OCI-LY1 (cell line): ENCODE measurements around the gene TEAD4.

ENCODE experiments used
- EZH2 ChIP-seq: fragments of 200-600 bp; sonication (generic), shearing (Covaris generic); IDR thresholded peaks from 2 replicates; pipeline ENCODE4 v1.8.0; 2017; ENCODE audit warnings: borderline replicate concordance, mixed run types, mild to moderate bottlenecking, antibody characterized with exemption, low read length, moderate library complexity, mixed read lengths
- TF ChIP-seq, protein P1 (sequence below): fragments of 200-600 bp; sonication (generic), shearing (Covaris generic); IDR thresholded peaks from 2 replicates; pipeline ENCODE4 v1.5.1; 2017; ENCODE audit warnings: mild to moderate bottlenecking, antibody characterized with exemption, low read length, moderate library complexity, mixed read lengths

GRCh38 chr12:2986876-2987275 is 27.7 kb downstream of the TEAD4 start:
- TF ChIP-seq, protein P1, sequence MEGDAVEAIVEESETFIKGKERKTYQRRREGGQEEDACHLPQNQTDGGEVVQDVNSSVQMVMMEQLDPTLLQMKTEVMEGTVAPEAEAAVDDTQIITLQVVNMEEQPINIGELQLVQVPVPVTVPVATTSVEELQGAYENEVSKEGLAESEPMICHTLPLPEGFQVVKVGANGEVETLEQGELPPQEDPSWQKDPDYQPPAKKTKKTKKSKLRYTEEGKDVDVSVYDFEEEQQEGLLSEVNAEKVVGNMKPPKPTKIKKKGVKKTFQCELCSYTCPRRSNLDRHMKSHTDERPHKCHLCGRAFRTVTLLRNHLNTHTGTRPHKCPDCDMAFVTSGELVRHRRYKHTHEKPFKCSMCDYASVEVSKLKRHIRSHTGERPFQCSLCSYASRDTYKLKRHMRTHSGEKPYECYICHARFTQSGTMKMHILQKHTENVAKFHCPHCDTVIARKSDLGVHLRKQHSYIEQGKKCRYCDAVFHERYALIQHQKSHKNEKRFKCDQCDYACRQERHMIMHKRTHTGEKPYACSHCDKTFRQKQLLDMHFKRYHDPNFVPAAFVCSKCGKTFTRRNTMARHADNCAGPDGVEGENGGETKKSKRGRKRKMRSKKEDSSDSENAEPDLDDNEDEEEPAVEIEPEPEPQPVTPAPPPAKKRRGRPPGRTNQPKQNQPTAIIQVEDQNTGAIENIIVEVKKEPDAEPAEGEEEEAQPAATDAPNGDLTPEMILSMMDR: no peak
- no peak for TF ChIP-seq EZH2
